Activated naive CD4-positive, alpha-beta T cell treated with anti-CD3 and anti-CD28 coated beads, Interleukin-2, amount 10 ng/mL, durations not matched to agents 7 days and 5 days (primary cell): ENCODE measurements around the gene MEIOSIN.

Source experiments
- CTCF ChIA-PET: fragments of 350-600 bp; sonication (Branson Sonifier 250); formaldehyde crosslinking; loops from one replicate; lab custom pipeline; 2021; ENCODE audit warnings: antibody characterized with exemption; lab: Charles Lee
- DNase-seq: peaks from one replicate; pipeline ENCODE4 v3.0.0-alpha.2; 2020
- H3K27ac Mint-ChIP-seq: one replicate; pipeline ENCODE4 v1.8.0; 2021; ENCODE audit warnings: mild to moderate bottlenecking, moderate library complexity, mixed read lengths
- H3K27me3 Mint-ChIP-seq: one replicate; pipeline ENCODE4 v1.8.0; 2021; ENCODE audit warnings: mild to moderate bottlenecking, mixed read lengths
- H3K36me3 Mint-ChIP-seq: one replicate; pipeline ENCODE4 v1.8.0; 2021; ENCODE audit warnings: mixed read lengths
- H3K4me1 Mint-ChIP-seq: one replicate; pipeline ENCODE4 v1.8.0; 2021; ENCODE audit warnings: mixed read lengths
- H3K4me3 Mint-ChIP-seq: one replicate; pipeline ENCODE4 v1.8.0; 2021; ENCODE audit warnings: mild to moderate bottlenecking, moderate library complexity, mixed read lengths
- H3K9me3 Mint-ChIP-seq: one replicate; pipeline ENCODE4 v1.8.0; 2021; ENCODE audit warnings: mixed read lengths

MEIOSIN gene

DNA sequence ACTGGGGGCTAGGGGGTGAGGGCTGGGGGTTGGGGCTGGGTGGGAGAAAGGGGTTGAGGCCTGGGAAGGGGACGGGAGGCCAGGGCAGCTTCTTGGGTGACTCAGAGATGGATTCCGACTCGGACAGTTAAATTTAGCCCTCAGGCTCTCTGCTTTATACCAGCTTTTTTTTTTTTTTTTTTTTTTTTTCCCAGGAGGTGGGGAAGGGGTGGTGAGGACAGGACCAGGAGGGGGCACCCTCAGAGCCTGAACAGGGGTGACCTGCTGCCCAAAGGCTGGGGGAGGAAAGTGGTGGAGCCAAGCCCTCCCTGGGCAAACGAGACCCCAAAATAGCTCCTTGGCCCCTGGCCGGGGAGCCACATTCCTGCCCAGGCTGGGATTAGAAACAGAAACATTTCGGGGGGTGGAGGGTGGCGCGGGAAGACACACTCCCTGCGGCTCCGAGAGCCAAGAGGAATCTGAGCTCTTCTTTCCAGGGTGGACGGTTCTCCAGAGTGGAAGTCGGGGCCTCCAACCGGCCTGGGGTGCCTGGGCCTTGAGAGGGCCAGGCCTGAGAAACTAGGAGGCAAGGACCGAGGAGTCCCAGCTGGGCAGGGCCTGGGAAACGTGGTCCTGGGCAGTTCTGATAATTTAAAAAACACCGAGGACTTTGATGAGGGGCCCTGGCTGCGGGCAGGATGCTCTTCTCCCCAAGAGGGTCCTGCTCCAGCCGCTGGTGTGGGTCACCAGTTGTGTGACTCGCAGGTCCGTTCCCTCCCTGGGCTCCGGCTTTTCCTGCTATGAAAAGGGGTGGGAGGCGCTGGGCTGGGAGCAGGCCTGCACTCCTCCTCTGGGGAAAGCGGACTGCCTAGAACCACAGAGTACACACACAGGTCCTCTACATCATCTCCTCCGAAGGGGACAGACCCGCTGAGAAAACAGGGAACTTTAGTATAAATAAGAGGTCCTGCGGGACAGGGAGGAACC is 49.9 kb downstream of the MEIOSIN start:
- CTCF ChIA-PET = interaction anchor here (1.0 to 1.3 kb wide), 2 partner anchors 14 to 16 kb away, joined by 4 to 5 read pairs; partner anchors contain the start of gene SIX5
- H3K27ac Mint-ChIP-seq = no peak overlapping the region
- H3K9me3 Mint-ChIP-seq = no peaks in the 10 kb centered on the region
- peaks cover 20% of the 10 kb centered on the region for H3K4me1 Mint-ChIP-seq
- H3K27me3 Mint-ChIP-seq = peaks cover 94% of the 10 kb centered on the region
- H3K4me3 Mint-ChIP-seq = no peak overlapping the region
- peaks cover 19% of the 10 kb centered on the region for H3K36me3 Mint-ChIP-seq
- DNase-seq = no peak

DNA sequence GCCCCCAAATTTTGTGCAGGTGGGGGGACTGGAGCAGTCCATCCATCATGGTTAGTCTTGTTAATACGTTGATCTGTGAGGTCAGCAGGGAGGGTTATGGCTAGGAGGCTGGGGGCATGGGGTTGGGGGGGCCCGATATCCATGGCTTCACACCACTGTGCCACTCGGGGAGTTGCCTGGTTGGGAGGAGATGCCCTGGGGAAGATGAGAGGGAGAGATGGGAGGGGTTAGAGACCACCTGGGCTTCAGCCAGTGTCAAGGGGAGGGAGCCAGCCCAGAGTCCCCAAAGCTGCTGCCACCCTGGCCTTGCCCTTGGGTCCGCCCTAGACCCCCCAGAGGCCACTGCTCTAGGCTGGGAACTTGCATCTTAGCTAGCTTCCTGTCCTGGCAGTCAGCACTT is 50.9 kb downstream of the MEIOSIN start:
- Mint-ChIP-seq H3K36me3 (peaks cover 29% of the 10 kb centered on the region), H3K4me3 (no peak overlapping the region), H3K27ac (no peak overlapping the region), H3K27me3 (peaks cover 94% of the 10 kb centered on the region), H3K9me3 (no peaks in the 10 kb centered on the region), H3K4me1 (peaks cover 12% of the 10 kb centered on the region)
- DNase-seq = no peak
- CTCF ChIA-PET = no interaction called here

DNA sequence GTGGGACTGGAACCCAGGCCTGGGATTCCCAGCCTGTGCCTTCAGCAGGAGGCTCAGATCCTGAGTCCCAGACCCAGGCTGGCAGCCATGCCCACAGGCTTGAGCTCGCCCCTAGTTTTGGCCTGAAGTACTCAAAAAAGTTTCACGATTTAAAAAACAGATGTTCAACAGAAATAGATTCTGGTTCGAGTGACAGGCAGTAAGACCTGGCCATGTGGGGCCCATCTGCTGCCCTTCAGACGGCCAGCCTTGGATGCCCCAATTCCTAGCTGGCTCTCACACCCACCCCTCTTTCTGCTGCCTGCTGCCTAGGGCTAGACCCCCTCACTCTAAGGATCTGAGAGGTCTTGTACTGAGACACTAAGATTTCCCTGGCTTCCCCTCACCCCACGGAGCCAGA is 51.9 kb downstream of the MEIOSIN start:
- H3K4me3 Mint-ChIP-seq = no peak overlapping the region
- peaks cover 4% of the 10 kb centered on the region for H3K4me1 Mint-ChIP-seq
- CTCF ChIA-PET = no interaction called here
- DNase-seq = no peak
- peaks cover 91% of the 10 kb centered on the region for H3K27me3 Mint-ChIP-seq
- no peak overlapping the region for H3K27ac Mint-ChIP-seq
- H3K9me3 Mint-ChIP-seq = no peaks in the 10 kb centered on the region
- peaks cover 37% of the 10 kb centered on the region for H3K36me3 Mint-ChIP-seq

DNA sequence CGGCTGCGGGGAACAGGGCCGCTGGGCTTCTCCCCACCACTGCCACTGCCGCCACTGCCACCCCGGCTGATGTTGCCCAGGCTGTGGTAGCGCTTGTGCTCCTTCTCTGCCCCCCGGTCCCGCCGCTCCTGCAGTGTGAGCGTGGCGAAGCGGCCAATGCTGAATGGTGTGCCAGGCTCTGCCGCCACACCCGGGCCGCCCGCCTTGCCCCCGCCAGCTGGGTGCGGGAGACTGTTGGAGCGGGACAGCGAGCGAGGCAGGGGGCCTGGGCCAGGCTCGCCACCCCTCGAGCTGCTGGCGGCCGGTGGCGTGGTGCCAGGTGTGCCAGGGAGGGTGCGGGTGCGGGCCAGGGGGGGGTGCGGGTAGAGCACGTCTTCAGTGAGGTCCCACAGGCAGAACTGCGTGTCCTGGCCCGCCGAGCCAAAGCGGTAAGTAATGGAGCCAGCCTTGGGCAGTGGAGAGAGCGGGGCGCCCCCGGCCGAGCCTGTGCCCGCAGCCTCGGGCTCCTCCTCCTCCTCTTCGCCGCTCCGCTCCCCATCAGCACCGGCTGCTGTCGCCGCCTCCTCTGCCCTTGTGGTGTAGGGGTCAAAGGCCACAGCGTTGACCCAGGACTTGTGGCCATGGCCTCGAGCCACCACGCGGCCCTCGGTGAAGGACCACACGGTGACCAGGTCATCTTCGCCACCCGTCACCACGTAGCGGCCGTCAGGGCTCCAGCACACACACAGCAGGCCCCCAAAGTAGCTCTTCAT is 52.7 kb downstream of the MEIOSIN start:
- peaks cover 41% of the 10 kb centered on the region for H3K36me3 Mint-ChIP-seq
- H3K9me3 Mint-ChIP-seq = no peaks in the 10 kb centered on the region
- no peak overlapping the region for H3K27ac Mint-ChIP-seq
- peaks cover 9% of the 10 kb centered on the region for H3K4me1 Mint-ChIP-seq
- no peak overlapping the region for H3K4me3 Mint-ChIP-seq
- CTCF ChIA-PET = no interaction called here
- H3K27me3 Mint-ChIP-seq = peaks cover 85% of the 10 kb centered on the region
- no peak for DNase-seq

DNA sequence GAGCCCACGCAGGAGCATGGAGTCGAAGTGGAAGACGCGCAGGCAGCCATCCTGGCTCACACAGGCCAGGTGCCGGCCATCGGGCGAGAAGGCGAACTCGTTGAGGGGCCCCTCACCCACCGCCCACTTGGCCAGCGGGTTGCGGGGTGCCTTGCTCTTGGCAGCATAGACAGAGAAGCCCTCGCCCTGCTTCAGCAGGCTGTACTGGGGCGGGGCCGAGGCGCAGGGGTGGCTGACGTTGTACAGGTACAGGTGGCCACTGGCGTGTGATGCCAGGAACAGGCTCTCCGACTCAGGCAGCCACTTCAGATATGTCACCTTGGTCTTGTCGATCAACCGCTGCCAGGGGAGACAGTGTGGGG is 53.3 kb downstream of the MEIOSIN start:
- CTCF ChIA-PET = no interaction called here
- Mint-ChIP-seq H3K27ac (no peak overlapping the region), H3K27me3 (peaks cover 82% of the 10 kb centered on the region), H3K4me3 (no peak overlapping the region), H3K4me1 (peaks cover 12% of the 10 kb centered on the region), H3K36me3 (peaks cover 41% of the 10 kb centered on the region), H3K9me3 (no peaks in the 10 kb centered on the region)
- no peak for DNase-seq

DNA sequence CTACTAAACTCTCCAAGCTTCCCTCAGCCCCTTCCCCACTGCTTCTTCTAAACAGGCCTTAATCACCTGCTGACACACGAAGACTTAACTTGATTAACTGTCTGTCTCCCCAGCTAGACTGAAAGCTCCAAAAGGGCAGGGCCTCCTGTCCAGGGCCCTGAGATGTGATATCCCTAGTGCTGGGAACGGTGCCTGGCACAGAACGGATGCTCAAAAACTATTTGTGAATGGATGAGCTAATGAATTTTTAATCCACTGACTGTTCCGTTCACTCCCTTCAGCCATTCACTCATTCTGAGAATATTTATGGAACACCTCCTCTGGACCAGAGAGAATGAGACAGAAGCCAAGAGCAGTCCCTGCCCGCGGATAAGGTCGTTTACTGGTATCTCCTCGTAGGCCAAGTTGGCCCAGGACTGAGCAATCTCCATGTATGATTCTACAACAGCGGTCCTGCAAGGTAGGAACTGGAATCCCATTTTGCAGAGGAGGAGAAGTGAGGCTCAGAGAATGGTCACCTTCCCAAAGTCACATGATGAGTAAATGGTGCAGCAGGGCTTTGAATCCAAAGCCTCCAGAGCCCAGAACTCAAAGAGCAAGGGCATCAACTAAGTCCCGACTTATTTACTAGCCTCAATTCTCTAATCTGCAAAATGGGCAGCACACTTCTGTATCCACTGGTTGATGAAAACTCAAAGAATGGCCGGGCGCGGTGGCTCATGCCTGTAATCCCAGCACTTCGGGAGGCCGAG is 56.0 kb downstream of the MEIOSIN start:
- H3K4me1 Mint-ChIP-seq = peaks cover 32% of the 10 kb centered on the region
- no peak for DNase-seq
- peaks cover 41% of the 10 kb centered on the region for H3K36me3 Mint-ChIP-seq
- no peak overlapping the region for H3K27ac Mint-ChIP-seq
- no peak overlapping the region for H3K4me3 Mint-ChIP-seq
- peaks cover 78% of the 10 kb centered on the region for H3K27me3 Mint-ChIP-seq
- CTCF ChIA-PET = interaction anchor here (1.3 to 2.0 kb wide), 2 partner anchors 10 kb away, joined by 4 to 6 read pairs; no protein-coding TSS in a partner anchor
- no peaks in the 10 kb centered on the region for H3K9me3 Mint-ChIP-seq

DNA sequence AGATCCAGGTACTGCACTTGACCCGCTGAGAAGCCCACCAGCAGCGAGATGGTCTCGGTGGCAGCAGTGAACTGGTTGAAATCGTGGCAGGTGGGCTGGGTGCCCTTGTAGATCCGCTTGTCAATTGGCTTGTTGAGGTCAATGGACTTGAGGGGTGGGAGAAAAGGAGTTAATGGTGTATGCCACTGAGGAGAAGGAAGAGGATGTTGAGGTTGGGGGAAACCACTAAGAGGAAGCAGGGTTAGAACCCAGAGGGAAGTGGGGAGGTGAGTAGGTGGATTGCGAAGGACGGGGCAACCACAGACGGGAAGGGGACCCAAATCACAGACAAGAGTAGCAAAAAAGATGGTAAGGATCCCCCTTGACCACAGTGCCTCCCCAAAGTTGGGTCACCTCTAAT is 57.7 kb downstream of the MEIOSIN start:
- Mint-ChIP-seq H3K27me3 (peaks cover 82% of the 10 kb centered on the region), H3K36me3 (peaks cover 41% of the 10 kb centered on the region), H3K4me3 (peak overlapping the region; percentile 82), H3K4me1 (peaks cover 32% of the 10 kb centered on the region), H3K9me3 (no peaks in the 10 kb centered on the region), H3K27ac (peak overlapping the region; percentile 12)
- DNase-seq = peak; percentile 63
- CTCF ChIA-PET = interaction anchor here (1.3 to 1.4 kb wide), 2 partner anchors 8 to 12 kb away, joined by 3 to 4 read pairs; no protein-coding TSS in a partner anchor

DNA sequence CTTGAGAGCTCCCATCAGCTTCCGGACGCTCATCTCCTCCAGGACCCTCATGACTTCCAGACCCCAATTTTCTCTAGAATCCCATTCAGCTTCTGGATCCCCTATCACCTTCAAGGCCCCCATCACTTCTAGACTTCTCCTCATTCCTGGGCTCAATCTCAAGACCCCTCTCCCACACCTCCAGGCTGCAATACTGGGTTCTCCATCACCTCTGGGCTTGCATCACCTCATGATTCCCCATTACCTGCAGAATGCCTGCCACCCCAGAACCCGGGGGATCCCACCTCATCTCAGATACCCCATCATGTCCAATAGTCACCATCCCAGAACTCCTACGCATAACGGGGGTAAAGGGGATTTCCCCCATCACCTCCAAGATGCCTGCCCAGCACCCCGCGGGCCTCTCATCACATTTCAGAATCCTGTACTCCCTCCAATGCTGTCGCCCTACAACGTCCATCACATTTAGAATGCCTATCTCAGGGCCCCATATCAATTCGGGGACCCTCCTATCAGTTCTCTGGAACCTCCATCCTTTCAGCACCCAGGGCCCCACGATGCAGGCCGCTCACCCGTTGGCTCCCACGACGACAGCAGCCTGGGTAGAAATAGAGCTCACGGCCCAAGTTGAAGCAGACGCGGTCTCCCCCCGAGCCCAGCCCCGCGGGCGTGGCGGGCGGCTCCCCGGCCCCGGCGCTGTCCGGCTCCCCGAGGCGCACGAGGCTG is 58.7 kb downstream of the MEIOSIN start:
- Mint-ChIP-seq H3K9me3 (no peaks in the 10 kb centered on the region), H3K4me3 (peak overlapping the region; percentile 82), H3K4me1 (peaks cover 32% of the 10 kb centered on the region), H3K27me3 (peaks cover 83% of the 10 kb centered on the region), H3K27ac (peak overlapping the region; percentile 76), H3K36me3 (peaks cover 34% of the 10 kb centered on the region)
- CTCF ChIA-PET = no interaction called here
- peak; percentile 36 for DNase-seq

DNA sequence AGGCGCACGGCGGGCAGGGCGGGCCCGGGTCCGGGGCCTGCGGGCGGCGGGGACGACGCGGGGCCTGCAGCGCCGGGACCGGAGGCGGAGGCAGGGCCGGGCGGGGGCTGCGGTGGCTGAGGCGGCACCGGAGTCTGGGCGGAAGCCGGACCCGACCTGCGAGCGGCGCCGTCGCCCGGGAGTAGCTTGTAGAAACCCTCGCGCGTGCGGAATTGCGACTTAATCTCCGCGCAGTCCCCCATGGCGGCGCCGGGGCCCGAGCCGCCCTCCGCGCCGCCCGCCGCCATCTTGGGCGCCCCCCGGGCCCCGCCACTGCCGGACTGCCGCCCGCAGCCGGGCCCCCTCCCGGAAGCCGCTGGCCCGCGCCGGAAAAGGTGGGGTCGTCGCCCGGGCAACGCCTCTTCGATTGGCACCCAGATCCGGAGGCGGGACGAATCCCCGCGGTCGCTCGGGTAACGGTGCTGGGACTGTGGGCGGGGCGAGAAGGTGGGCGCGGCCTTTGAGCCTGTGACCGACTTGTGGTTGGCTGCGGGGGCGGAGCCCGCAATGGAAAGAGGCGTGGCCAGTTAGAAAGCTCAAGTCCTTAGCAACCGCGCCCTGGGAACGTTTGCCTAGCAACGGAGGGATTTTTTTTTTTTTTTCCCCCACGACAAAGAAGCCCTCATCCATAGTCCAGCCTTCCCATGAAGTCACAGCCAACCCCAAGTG is 59.4 kb downstream of the MEIOSIN start, which contains the start of gene DMWD:
TSS of gene DMWD (minus strand) at position 376 of the 708 bp plus-strand sequence. CDS start at position 287, 89 bp downstream.
- peaks cover 32% of the 10 kb centered on the region for H3K4me1 Mint-ChIP-seq
- peak within 1 kb of the TSS; percentile 82 for H3K4me3 Mint-ChIP-seq
- peaks cover 27% of the 10 kb centered on the region for H3K36me3 Mint-ChIP-seq
- CTCF ChIA-PET = interaction anchor here (0.7 kb wide), 1 partner anchor 19 kb away, joined by 4 read pairs; no protein-coding TSS in a partner anchor
- peak; percentile 100 for DNase-seq
- peaks cover 81% of the 10 kb centered on the region for H3K27me3 Mint-ChIP-seq
- no peaks in the 10 kb centered on the region for H3K9me3 Mint-ChIP-seq
- peak within 1 kb of the TSS; percentile 76 for H3K27ac Mint-ChIP-seq

DNA sequence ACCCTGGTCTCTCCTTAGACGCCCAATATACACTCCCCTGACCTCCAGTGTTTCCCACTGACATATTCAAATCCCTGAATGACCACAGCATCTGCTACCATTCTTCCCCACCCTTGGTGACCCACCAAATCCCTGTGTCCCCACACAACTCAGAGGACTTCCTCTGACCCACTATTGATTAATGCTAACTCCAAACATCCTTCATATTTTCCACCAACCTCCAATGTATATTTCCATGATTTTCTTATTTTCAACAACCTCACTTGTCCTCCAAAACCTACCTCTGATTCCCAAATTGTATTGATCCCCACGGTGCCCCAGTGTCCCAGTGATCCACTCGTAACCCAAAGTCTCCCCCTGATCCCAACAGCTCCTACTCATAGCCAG is 59.9 kb downstream of the MEIOSIN start:
- Mint-ChIP-seq H3K36me3 (peaks cover 22% of the 10 kb centered on the region), H3K27ac (no peak overlapping the region), H3K4me3 (peak overlapping the region; percentile 76), H3K9me3 (no peaks in the 10 kb centered on the region), H3K27me3 (peaks cover 81% of the 10 kb centered on the region), H3K4me1 (peaks cover 32% of the 10 kb centered on the region)
- no peak for DNase-seq
- CTCF ChIA-PET = interaction anchor here (0.7 kb wide), 1 partner anchor 18 kb away, joined by 4 read pairs; no protein-coding TSS in a partner anchor

DNA sequence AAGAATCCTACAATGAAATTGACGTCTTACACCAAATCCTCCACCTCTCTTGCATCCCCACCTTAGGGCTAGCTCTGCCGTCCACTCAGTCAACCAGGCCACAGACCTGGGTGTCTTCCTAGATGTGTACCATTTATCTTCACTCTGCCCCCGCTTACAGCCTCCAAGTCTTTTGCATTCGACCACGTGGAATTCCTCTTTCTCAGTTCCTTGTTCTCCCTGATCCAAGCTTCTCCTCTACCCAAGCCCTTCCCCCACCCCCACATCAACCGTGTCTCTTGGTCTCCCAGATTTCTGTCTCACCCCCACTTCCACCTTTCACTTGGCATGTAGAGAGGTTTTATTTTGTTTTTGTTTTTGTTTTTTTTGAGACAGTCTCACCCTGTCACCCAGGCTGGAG is 60.6 kb downstream of the MEIOSIN start:
- H3K4me1 Mint-ChIP-seq = peaks cover 33% of the 10 kb centered on the region
- DNase-seq = no peak
- peaks cover 81% of the 10 kb centered on the region for H3K27me3 Mint-ChIP-seq
- H3K27ac Mint-ChIP-seq = no peak overlapping the region
- no peaks in the 10 kb centered on the region for H3K9me3 Mint-ChIP-seq
- peak overlapping the region; percentile 47 for H3K4me3 Mint-ChIP-seq
- peaks cover 15% of the 10 kb centered on the region for H3K36me3 Mint-ChIP-seq
- CTCF ChIA-PET = interaction anchor here (1.6 kb wide), 1 partner anchor 20 kb away, joined by 4 read pairs; no protein-coding TSS in a partner anchor

DNA sequence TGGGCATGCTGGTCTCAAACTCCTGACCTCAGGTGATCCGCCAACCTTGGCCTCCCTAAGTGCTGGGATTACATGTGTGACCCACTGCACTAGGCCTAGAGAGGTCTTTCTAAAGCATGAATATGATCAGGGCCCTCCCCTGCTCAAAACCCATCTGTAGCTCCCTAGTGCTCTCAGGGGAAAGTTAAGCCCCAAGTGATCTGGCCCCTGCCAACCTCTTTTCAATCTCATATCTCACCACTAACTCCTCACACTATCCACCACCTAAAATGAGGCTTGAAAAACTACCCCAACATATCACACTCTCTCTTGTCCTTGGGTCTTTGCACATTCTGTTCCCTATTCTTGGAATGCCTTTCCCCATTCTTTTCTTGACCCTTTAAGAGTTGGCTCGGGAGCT is 61.4 kb downstream of the MEIOSIN start:
- Mint-ChIP-seq H3K9me3 (no peaks in the 10 kb centered on the region), H3K27ac (no peak overlapping the region), H3K4me1 (peaks cover 37% of the 10 kb centered on the region), H3K4me3 (no peak overlapping the region), H3K36me3 (peaks cover 7% of the 10 kb centered on the region), H3K27me3 (peaks cover 81% of the 10 kb centered on the region)
- CTCF ChIA-PET = interaction anchor here (0.7 to 1.6 kb wide), 4 partner anchors 16 to 216 kb away, joined by 3 to 4 read pairs (median 3); no protein-coding TSS in a partner anchor
- no peak for DNase-seq
